DND-41 (cell line): ENCODE data around the gene IL1RL2.

ENCODE experiments used
- CTCF ChIP-seq: IDR thresholded peaks from 2 replicates; pipeline ENCODE4 v1.5.1; 2012; ENCODE audit warnings: borderline replicate concordance, low read length, moderate library complexity, mild to moderate bottlenecking; ENCODE audit not compliant: poor library complexity, severe bottlenecking; ENCODE audit errors: extremely low read depth
- EZH2 ChIP-seq: IDR thresholded peaks from 3 replicates; pipeline ENCODE4 v1.6.1; 2012; ENCODE audit warnings: borderline replicate concordance, low read depth, mild to moderate bottlenecking, moderate library complexity, low read length, inconsistent platforms; ENCODE audit not compliant: severe bottlenecking

DNA sequence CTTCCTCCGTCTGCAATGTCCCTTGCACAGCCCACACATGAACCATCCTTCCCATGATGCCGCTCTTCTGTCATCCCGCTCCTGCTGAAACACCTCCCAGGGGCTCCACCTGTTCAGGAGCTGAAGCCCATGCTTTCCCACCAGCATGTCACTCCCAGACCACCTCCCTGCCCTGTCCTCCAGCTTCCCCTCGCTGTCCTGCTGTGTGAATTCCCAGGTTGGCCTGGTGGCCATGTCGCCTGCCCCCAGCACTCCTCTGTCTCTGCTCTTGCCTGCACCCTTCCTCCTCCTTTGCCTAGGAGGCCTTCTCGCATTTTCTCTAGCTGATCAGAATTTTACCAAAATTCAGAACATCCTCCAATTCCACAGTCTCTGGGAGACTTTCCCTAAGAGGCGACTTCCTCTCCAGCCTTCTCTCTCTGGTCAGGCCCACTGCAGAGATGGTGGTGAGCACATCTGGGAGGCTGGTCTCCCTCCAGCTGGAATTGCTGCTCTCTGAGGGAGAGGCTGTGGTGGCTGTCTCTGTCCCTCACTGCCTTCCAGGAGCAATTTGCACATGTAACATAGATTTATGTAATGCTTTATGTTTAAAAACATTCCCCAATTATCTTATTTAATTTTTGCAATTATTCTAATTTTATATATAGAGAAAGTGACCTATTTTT lies 8.9 kb upstream of the IL1RL2 start:
- no peak for TF ChIP-seq CTCF
- no peak for TF ChIP-seq EZH2
